Uterus (tissue), 2 donors: ENCODE data around the gene GOLGA8O.
"Not testable (repeated sequence)": the region's sequence is repeated elsewhere in the genome, so short reads cannot be mapped to it uniquely, and the experiment has no call there.

Experiments used
- POLR2A ChIP-seq, 2 donors: fragments of 450-650 bp; IDR thresholded peaks; one replicate each; pipeline ENCODE4 v1.6.1; 2016; ENCODE audit warnings: antibody characterized with exemption in 2 of 2, mild to moderate bottlenecking in 1 of 2, moderate library complexity in 1 of 2
- TF ChIP-seq, protein P1 (sequence below), 4 experiments: fragments of 200-600 bp in 2 of 4; fragments of 450-650 bp in 2 of 4; sonication (generic) in 2 of 4; IDR thresholded peaks; one replicate each; pipeline ENCODE4 v1.5.1; 2016 to 2019; ENCODE audit warnings: antibody characterized with exemption in 4 of 4, mild to moderate bottlenecking in 2 of 4, moderate library complexity in 1 of 4

DNA sequence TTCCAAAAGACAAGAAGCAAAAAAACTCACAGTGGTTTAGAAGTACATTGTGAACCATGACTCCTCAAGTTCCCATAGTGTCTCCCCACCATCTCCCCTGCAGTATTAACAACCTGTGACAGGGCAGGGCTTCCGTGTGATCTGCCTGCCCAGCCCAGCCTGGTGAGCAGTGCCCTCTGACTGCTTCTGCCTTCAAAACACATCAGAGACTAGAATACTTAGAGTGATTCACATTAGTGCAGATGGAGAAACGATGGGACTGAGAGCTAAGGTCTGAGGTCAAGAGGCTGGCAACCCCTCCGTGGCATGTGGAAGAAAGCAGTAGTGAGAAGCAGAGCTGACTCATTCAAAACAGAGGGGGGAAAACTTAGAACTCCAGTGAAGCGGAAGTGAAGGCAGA, 27.8 kb downstream of the GOLGA8O start:
- TF ChIP-seq, protein P1, sequence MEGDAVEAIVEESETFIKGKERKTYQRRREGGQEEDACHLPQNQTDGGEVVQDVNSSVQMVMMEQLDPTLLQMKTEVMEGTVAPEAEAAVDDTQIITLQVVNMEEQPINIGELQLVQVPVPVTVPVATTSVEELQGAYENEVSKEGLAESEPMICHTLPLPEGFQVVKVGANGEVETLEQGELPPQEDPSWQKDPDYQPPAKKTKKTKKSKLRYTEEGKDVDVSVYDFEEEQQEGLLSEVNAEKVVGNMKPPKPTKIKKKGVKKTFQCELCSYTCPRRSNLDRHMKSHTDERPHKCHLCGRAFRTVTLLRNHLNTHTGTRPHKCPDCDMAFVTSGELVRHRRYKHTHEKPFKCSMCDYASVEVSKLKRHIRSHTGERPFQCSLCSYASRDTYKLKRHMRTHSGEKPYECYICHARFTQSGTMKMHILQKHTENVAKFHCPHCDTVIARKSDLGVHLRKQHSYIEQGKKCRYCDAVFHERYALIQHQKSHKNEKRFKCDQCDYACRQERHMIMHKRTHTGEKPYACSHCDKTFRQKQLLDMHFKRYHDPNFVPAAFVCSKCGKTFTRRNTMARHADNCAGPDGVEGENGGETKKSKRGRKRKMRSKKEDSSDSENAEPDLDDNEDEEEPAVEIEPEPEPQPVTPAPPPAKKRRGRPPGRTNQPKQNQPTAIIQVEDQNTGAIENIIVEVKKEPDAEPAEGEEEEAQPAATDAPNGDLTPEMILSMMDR (IDR thresholded peaks at IDR 0.05): not testable (repeated sequence)
- TF ChIP-seq POLR2A (IDR thresholded peaks at IDR 0.05): not testable (repeated sequence)
